Heart right ventricle (tissue), 16 donors: ENCODE data around the gene RGL1. TPM values are rescaled to one million over a fixed set of nuclear protein-coding genes. Genes with fewer than 3 reads are reported as not detected.

Experiments
- ATAC-seq, 8 donors: fragments of 200-7000 bp; cut with Tn5 transposase; one replicate each; pipeline ENCODE4 v1.9.1; 2020; ENCODE audit warnings: mild to moderate bottlenecking in 8 of 8, moderate library complexity in 8 of 8, moderate number of reproducible peaks in 1 of 8
- DNase-seq, 2 donors: peaks; one replicate each; pipeline ENCODE4 v3.0.0-alpha.2; 2020
- H3K27ac ChIP-seq, 10 donors: fragments of 200-600 bp; sonication (generic) in 2 of 10; one replicate each; pipeline versions ENCODE4 v1.5.0 to v1.8.0; 2020 to 2022; ENCODE audit warnings: mild to moderate bottlenecking in 3 of 10
- H3K27me3 ChIP-seq, 7 donors: fragments of 200-600 bp; one replicate each; pipeline ENCODE4 v1.8.0; 2021 to 2022; ENCODE audit warnings: mild to moderate bottlenecking in 2 of 7
- H3K36me3 ChIP-seq, 9 donors: fragments of 200-600 bp; sonication (generic) in 1 of 9; one replicate each; pipeline versions ENCODE4 v1.5.0 to v1.8.0; 2020 to 2022; ENCODE audit warnings: mild to moderate bottlenecking in 2 of 9
- H3K4me1 ChIP-seq, 9 donors: fragments of 200-600 bp; sonication (generic) in 1 of 9; one replicate each; pipeline versions ENCODE4 v1.5.0 to v1.8.0; 2020 to 2022; ENCODE audit warnings: mild to moderate bottlenecking in 4 of 9
- H3K4me3 ChIP-seq, 10 donors: fragments of 200-600 bp; sonication (generic) in 2 of 10; one replicate each; pipeline versions ENCODE4 v1.5.0 to v1.8.0; 2020 to 2022; ENCODE audit warnings: mild to moderate bottlenecking in 7 of 10, moderate library complexity in 2 of 10
- H3K9me3 ChIP-seq, 11 donors: fragments of 200-600 bp in 10 of 11; sonication (generic) in 2 of 11; one replicate each; pipeline versions ENCODE4 v1.5.0 to v1.8.0; 2013 to 2022; ENCODE audit warnings: mild to moderate bottlenecking in 2 of 11, control low read depth in 1 of 11, moderate library complexity in 1 of 11
- CTCF ChIP-seq, 9 donors: fragments of 200-600 bp; sonication (generic) in 2 of 9; IDR thresholded peaks; one replicate each; pipeline versions ENCODE4 v1.5.0 to v1.8.0; 2021 to 2022; ENCODE audit warnings: antibody characterized with exemption in 9 of 9, mild to moderate bottlenecking in 5 of 9, moderate library complexity in 1 of 9
- WGBS, 2 donors: extraction: QIAGEN DNeasy Blood & Tissue Kit; methylation state at CpG; one replicate each; pipeline ENCODE4 v1.1.7; 2013; ENCODE audit warnings: inconsistent platforms in 1 of 2; 5-methylcytosine and 5-hydroxymethylcytosine counted together
- intact Hi-C, 10 donors: fragments of 100-400 bp; cut with DNase I; formaldehyde crosslinking; loops; one replicate each; pipeline versions ENCODE4 v1.11.1 to v1.14.2; 2022
- polyA plus RNA-seq, 2 donors: library from polyadenylated mRNA; stranded (reverse); fragments of 200-250 nt; gene quantifications; one replicate each; pipeline ENCODE4 v1.2.3, GENCODE V29; 2013
- total RNA-seq, 10 donors: library from RNA; stranded (reverse); fragmentation: NEBNext Ultra II Directional in 3 of 10; extraction: Animal tissue kit (Norgen Biotek cat#: 25700) in 3 of 10; gene quantifications; one replicate each; pipeline versions ENCODE4 v1.2.1 to v1.2.4, GENCODE V29; 2021 to 2023
- donor health status: Arrhythmogenic right ventricular cardiomyopathy.
- donor health status: ischemic (EF 13 %, LVEDD 7.1; RV severe dilation, severe dysfunction).
- donor health status: healthy with polysubstance abuse.
- donor health status: DM: no; HTN: yes; CAD: no.
- donor health status: DM: no; HTN: no; CAD: no.
- donor health status: ischemic (EF 25% LVEDD 6.9; RV normal size, moderate dysfunction).
- donor health status: ischemic (EF 25% LVEDD 5.7; RV mildly dilated, moderate dysfunction).
- donor health status: healthy.
- donor health status: DM: yes; HTN: yes; CAD: no.
- donor health status: Ischemic cardiomyopathy.
- donor health status: ischemic (EF 35%, LVEDD 5.7; RV mildly dilated, moderate dysfunction).
- donor health status: nonischemic (EF 11% LVEDD 7.7; RV severe dilation, severe dysfunction).
- donor health status: DM: yes; HTN: yes; CAD: no.
- donor health status: PGD.
- donor health status: ischemic (EF 29% LVEDD 5.4; RV normal size, mild dysfunction).
- donor health status: nonischemic (EF 23%, LVEDD 6.1; RV moderate dilation, normal function).

The RGL1 gene
- total and polyA plus RNA-seq, 12 donors, result 3.8 to 33.4 (median 18.4) TPM

DNA sequence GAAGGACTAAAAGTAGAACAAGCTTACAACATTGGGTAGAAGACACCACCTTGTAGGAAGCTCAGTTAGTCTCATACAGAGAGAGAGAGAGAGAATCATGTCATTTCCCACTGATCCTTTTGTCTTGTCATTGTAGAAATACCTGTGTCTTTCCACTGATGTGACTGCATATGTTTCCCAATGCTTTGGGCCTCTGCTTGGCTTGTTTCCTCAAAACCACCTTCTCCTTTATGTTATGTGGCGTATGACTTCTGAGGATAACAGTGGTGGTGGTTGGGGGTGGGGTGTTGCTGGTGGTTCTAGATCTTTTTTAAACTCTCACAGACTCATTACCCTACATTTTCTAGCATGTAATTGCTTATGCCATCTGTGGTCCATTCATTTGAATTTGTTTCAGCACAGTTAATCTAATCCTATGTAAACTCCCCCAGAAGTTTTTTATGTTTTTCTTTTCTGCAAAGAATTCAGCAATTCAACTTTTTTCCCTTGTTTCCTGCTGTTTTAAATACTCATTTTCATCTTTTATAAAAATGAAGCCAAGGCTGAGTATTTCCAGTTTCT is 9.3 kb downstream of the RGL1 start:
- H3K36me3 ChIP-seq, result peaks cover 0 to 4% (median 0%) of the 10 kb centered on the region in 9 donors
- ATAC-seq (no peak), DNase-seq (no peak)
- no peak for TF ChIP-seq CTCF (IDR thresholded peaks at IDR 0.05)
- H3K27me3 ChIP-seq, result no peaks in the 10 kb centered on the region
- peaks cover 7 to 100% (median 89%) of the 10 kb centered on the region in 9 donors for H3K4me1 ChIP-seq
- 88 to 90% methylated on average over 1 of the region's 1 CpG for WGBS, 2 donors
- intact Hi-C loops, result loop anchor here in 1 of 10 donors (5.0 kb wide), 1 partner anchor 78 kb away; no protein-coding TSS in a partner anchor
- H3K4me3 ChIP-seq, result no peak overlapping the region
- H3K9me3 ChIP-seq, result no peaks in the 10 kb centered on the region
- peak overlapping the region in 2 of 10 donors; percentile 7 to 17 for H3K27ac ChIP-seq

- H3K27ac ChIP-seq, result peak overlapping the region in 2 of 10 donors; percentile 70 to 79
- no peaks in the 10 kb centered on the region for H3K27me3 ChIP-seq
- no peak for ATAC-seq
- no peak for TF ChIP-seq CTCF (IDR thresholded peaks at IDR 0.05)
- no peak overlapping the region for H3K4me3 ChIP-seq
- intact Hi-C loops, result loop anchor here in 1 of 10 donors (5.0 kb wide), 1 partner anchor 36 kb away; no protein-coding TSS in a partner anchor
- WGBS, 2 donors, result 77 to 81% methylated on average over 3 of the region's 3 CpGs
- DNase-seq, result no peak
- H3K9me3 ChIP-seq, result no peaks in the 10 kb centered on the region
- H3K36me3 ChIP-seq, result no peaks in the 10 kb centered on the region
- peaks cover 7 to 99% (median 74%) of the 10 kb centered on the region in 9 donors for H3K4me1 ChIP-seq
These were observed 11.2 kb downstream of the RGL1 start for GRCh38 chr1:183816110-183816509.

GRCh38 chr1:183817576-183818288 is 12.8 kb downstream of the RGL1 start:
- Histone ChIP-seq H3K27me3 (no peaks in the 10 kb centered on the region), H3K27ac (peak overlapping the region in 7 of 10 donors; percentile 16 to 79 (median 54)), H3K9me3 (no peaks in the 10 kb centered on the region), H3K4me1 (peaks cover 12 to 99% (median 76%) of the 10 kb centered on the region in 9 donors), H3K4me3 (peak overlapping the region in 1 of 10 donors; percentile 8), H3K36me3 (no peaks in the 10 kb centered on the region)
- no peak for TF ChIP-seq CTCF (IDR thresholded peaks at IDR 0.05)
- intact Hi-C loops, result loop anchor here in 2 of 10 donors (1.0 to 5.0 kb wide), 2 partner anchors 9 to 35 kb away; no protein-coding TSS in a partner anchor
- DNase-seq, result no peak
- 26 to 50% methylated on average over 5 of the region's 5 CpGs for WGBS, 2 donors
- peak in 2 of 8 donors; percentile 8 to 24 for ATAC-seq

DNA sequence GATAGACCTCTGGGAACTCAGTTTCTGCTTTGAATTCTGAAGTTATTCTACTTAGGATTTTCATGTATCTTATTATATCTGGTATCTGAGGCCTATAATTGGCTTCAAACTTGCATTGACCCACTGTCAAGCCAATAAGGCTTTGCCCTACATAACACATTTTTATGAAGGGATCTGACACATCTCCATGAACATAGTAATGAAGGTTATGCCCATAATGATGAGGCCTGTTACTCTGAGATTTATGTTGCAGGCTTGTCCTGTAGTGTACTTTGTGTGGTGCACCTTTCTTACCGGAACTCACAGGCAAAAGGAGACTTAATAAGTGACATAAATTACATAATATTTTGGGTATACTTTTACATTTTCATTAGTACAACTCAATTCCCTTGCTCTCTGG is 14.1 kb downstream of the RGL1 start:
- intact Hi-C loops, result loop anchor here in 1 of 10 donors (5.0 kb wide), 1 partner anchor 33 kb away; no protein-coding TSS in a partner anchor
- H3K9me3 ChIP-seq, result no peaks in the 10 kb centered on the region
- TF ChIP-seq CTCF (IDR thresholded peaks at IDR 0.05), result no peak
- H3K4me1 ChIP-seq, result peaks cover 12 to 89% (median 66%) of the 10 kb centered on the region in 9 donors
- no peak for ATAC-seq
- no peak overlapping the region for H3K4me3 ChIP-seq
- DNase-seq, result no peak
- WGBS, 2 donors, result 97 to 98% methylated on average over 1 of the region's 1 CpG
- peaks cover 0 to 4% (median 0%) of the 10 kb centered on the region in 9 donors for H3K36me3 ChIP-seq
- no peaks in the 10 kb centered on the region for H3K27me3 ChIP-seq
- no peak overlapping the region for H3K27ac ChIP-seq
